Activated naive CD8-positive, alpha-beta T cell (primary cell): ENCODE data around the gene PTBP1.

ENCODE experiments used
- H3K27ac Mint-ChIP-seq: one replicate; pipeline ENCODE4 v1.8.0; 2021; ENCODE audit warnings: mixed read lengths
- H3K27me3 Mint-ChIP-seq: one replicate; pipeline ENCODE4 v1.8.0; 2021; ENCODE audit warnings: mixed read lengths
- H3K36me3 Mint-ChIP-seq: one replicate; pipeline ENCODE4 v1.8.0; 2021; ENCODE audit warnings: mixed read lengths
- H3K4me1 Mint-ChIP-seq: one replicate; pipeline ENCODE4 v1.8.0; 2021; ENCODE audit warnings: low read depth, mixed read lengths
- H3K4me3 Mint-ChIP-seq: one replicate; pipeline ENCODE4 v1.8.0; 2021; ENCODE audit warnings: mild to moderate bottlenecking, mixed read lengths
- H3K9me3 Mint-ChIP-seq: one replicate; pipeline ENCODE4 v1.8.0; 2021; ENCODE audit warnings: low read depth, mixed read lengths

Gene PTBP1

GRCh38 chr19:787536-787935 lies 9.7 kb upstream of the PTBP1 start:
- Mint-ChIP-seq H3K9me3 (no peaks in the 10 kb centered on the region), H3K27me3 (peaks cover 1% of the 10 kb centered on the region), H3K27ac (no peak overlapping the region), H3K36me3 (no peaks in the 10 kb centered on the region), H3K4me1 (no peaks in the 10 kb centered on the region), H3K4me3 (no peak overlapping the region)

GRCh38 chr19:788686-788982 lies 8.6 kb upstream of the PTBP1 start:
- Mint-ChIP-seq H3K4me1 (no peaks in the 10 kb centered on the region), H3K27ac (no peak overlapping the region), H3K9me3 (no peaks in the 10 kb centered on the region)

GRCh38 chr19:788983-789700 lies 8.1 kb upstream of the PTBP1 start:
- H3K4me3 Mint-ChIP-seq, result no peak overlapping the region
- H3K27ac Mint-ChIP-seq, result no peak overlapping the region
- no peaks in the 10 kb centered on the region for H3K4me1 Mint-ChIP-seq
- H3K27me3 Mint-ChIP-seq, result peaks cover 1% of the 10 kb centered on the region
- H3K9me3 Mint-ChIP-seq, result no peaks in the 10 kb centered on the region
- no peaks in the 10 kb centered on the region for H3K36me3 Mint-ChIP-seq

More at GRCh38 chr19:788686-788982, 8.6 kb upstream of the PTBP1 start:
- no peak overlapping the region for H3K4me3 Mint-ChIP-seq
- H3K36me3 Mint-ChIP-seq, result no peaks in the 10 kb centered on the region
- H3K27me3 Mint-ChIP-seq, result peaks cover 1% of the 10 kb centered on the region

GRCh38 chr19:789701-790060 lies 7.6 kb upstream of the PTBP1 start:
- no peaks in the 10 kb centered on the region for H3K36me3 Mint-ChIP-seq
- no peaks in the 10 kb centered on the region for H3K9me3 Mint-ChIP-seq
- no peaks in the 10 kb centered on the region for H3K4me1 Mint-ChIP-seq
- no peak overlapping the region for H3K27ac Mint-ChIP-seq
- H3K4me3 Mint-ChIP-seq, result no peak overlapping the region
- peaks cover 1% of the 10 kb centered on the region for H3K27me3 Mint-ChIP-seq

GRCh38 chr19:791007-791566 lies 6.2 kb upstream of the PTBP1 start:
- Mint-ChIP-seq H3K4me3 (no peak overlapping the region), H3K27ac (no peak overlapping the region)

GRCh38 chr19:791567-792305 lies 5.5 kb upstream of the PTBP1 start:
- Mint-ChIP-seq H3K36me3 (no peaks in the 10 kb centered on the region), H3K4me1 (peaks cover 2% of the 10 kb centered on the region), H3K9me3 (no peaks in the 10 kb centered on the region), H3K27me3 (peaks cover 1% of the 10 kb centered on the region), H3K27ac (no peak overlapping the region), H3K4me3 (no peak overlapping the region)

More at GRCh38 chr19:791007-791566, 6.2 kb upstream of the PTBP1 start:
- H3K36me3 Mint-ChIP-seq, result no peaks in the 10 kb centered on the region
- H3K4me1 Mint-ChIP-seq, result no peaks in the 10 kb centered on the region
- no peaks in the 10 kb centered on the region for H3K9me3 Mint-ChIP-seq
- peaks cover 1% of the 10 kb centered on the region for H3K27me3 Mint-ChIP-seq

- Mint-ChIP-seq H3K27me3 (peaks cover 1% of the 10 kb centered on the region), H3K9me3 (no peaks in the 10 kb centered on the region), H3K4me1 (peaks cover 2% of the 10 kb centered on the region), H3K4me3 (no peak overlapping the region), H3K27ac (no peak overlapping the region), H3K36me3 (no peaks in the 10 kb centered on the region)
Measured at GRCh38 chr19:792306-792885, 4.9 kb upstream of the PTBP1 start.

- Mint-ChIP-seq H3K4me3 (no peak overlapping the region), H3K4me1 (peaks cover 2% of the 10 kb centered on the region), H3K36me3 (peaks cover 2% of the 10 kb centered on the region), H3K27me3 (peaks cover 1% of the 10 kb centered on the region), H3K27ac (no peak overlapping the region), H3K9me3 (no peaks in the 10 kb centered on the region)
Measured at GRCh38 chr19:793806-794205, 3.4 kb upstream of the PTBP1 start.

GRCh38 chr19:795073-795611 lies 2.1 kb upstream of the PTBP1 start:
- peaks cover 4% of the 10 kb centered on the region for H3K36me3 Mint-ChIP-seq
- no peak overlapping the region for H3K27ac Mint-ChIP-seq
- no peaks in the 10 kb centered on the region for H3K9me3 Mint-ChIP-seq
- peaks cover 12% of the 10 kb centered on the region for H3K4me1 Mint-ChIP-seq
- no peaks in the 10 kb centered on the region for H3K27me3 Mint-ChIP-seq
- no peak overlapping the region for H3K4me3 Mint-ChIP-seq

- H3K4me3 Mint-ChIP-seq, result no peak overlapping the region
Measured at GRCh38 chr19:795691-796581, 1.3 kb upstream of the PTBP1 start.

GRCh38 chr19:797528-798414 lies 519 bp downstream of the PTBP1 start:
- Mint-ChIP-seq H3K4me1 (peaks cover 32% of the 10 kb centered on the region), H3K27ac (peak overlapping the region; percentile 83), H3K9me3 (no peaks in the 10 kb centered on the region), H3K4me3 (peak overlapping the region; percentile 90), H3K36me3 (peaks cover 7% of the 10 kb centered on the region), H3K27me3 (no peaks in the 10 kb centered on the region)

More at GRCh38 chr19:795691-796581, 1.3 kb upstream of the PTBP1 start:
- Mint-ChIP-seq H3K9me3 (no peaks in the 10 kb centered on the region), H3K4me1 (peaks cover 18% of the 10 kb centered on the region), H3K27me3 (no peaks in the 10 kb centered on the region), H3K27ac (no peak overlapping the region), H3K36me3 (peaks cover 7% of the 10 kb centered on the region)

- no peaks in the 10 kb centered on the region for H3K27me3 Mint-ChIP-seq
- H3K4me1 Mint-ChIP-seq, result peaks cover 34% of the 10 kb centered on the region
- H3K36me3 Mint-ChIP-seq, result peaks cover 7% of the 10 kb centered on the region
- no peaks in the 10 kb centered on the region for H3K9me3 Mint-ChIP-seq
- H3K4me3 Mint-ChIP-seq, result peak overlapping the region; percentile 90
- peak overlapping the region; percentile 87 for H3K27ac Mint-ChIP-seq
Measured at GRCh38 chr19:798415-799075, 1.3 kb downstream of the PTBP1 start.
